ENCODE measurements around the gene TERT. TPM values are rescaled to one million over a fixed set of nuclear protein-coding genes. Genes with fewer than 3 reads are reported as not detected.

The TERT gene
- total and polyA plus RNA-seq, 2 donors (not counting 1 experiment from before 2014, with no cell fraction given): 0.24 to 0.39 TPM

DNA sequence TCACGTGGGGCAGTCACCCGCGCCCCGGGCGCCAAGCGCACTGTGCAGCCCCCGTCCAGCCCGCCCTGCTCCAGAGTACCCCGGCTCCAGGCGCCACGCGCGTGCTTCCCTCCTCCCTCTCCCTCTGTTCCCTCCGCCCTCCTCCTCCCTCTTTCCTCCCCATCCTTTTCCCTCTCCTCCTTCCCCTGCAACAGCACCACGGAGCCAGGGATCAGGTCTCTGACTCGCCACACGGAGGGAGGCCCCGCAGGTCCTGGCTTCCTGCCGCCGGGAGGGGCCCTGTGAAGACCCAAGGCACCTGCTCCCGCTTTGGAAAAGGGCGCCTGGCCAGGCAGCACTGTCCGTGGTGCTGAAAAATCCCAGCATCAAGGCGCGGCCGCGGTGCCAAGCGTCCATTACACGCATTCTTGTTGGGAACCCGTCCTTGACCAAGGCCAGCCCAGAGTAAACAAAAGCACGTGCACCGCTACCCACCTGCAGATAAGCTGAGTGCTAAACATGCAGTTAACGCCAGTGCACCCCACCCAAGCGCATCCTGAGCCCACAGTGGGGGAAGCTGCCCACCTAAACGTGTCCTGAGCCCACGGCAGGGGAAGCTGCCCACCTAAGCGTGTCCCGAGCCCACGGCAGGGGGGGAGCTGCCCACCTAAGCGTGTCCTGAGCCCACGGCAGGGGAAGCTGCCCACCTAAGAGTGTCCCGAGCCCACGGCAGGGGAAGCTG lies 48.0 kb downstream of the TERT start:
- Histone ChIP-seq H3K9ac (ENCODE audit: low read length) (no peak overlapping the region), H3K36me3 (replicated peaks in 1 of 2; ENCODE audit: control extremely low read depth in 1 of 2, control insufficient read depth in 1 of 2, extremely low read depth in 1 of 2, insufficient read depth in 2 of 2, low read length in 1 of 2) (no peaks in the 10 kb centered on the region), H4K20me1 (ENCODE audit: control insufficient read depth, insufficient read depth, low read length, poor library complexity, severe bottlenecking) (no peaks in the 10 kb centered on the region), H3K9me3 (ENCODE audit: control extremely low read depth in 1 of 3, control insufficient read depth in 2 of 3, insufficient read depth in 1 of 3, low read length in 2 of 3) (no peaks in the 10 kb centered on the region), H3K4me1 (ENCODE audit: control insufficient read depth in 2 of 2, insufficient read depth in 2 of 2, low read length in 2 of 2) (no peaks in the 10 kb centered on the region), H2AFZ (ENCODE audit: insufficient read depth, low read depth, low read length, poor library complexity, severe bottlenecking) (no peak overlapping the region), H3K27me3 (replicated peaks in 1 of 4; ENCODE audit: control extremely low read depth in 1 of 4, control insufficient read depth in 3 of 4, insufficient read depth in 4 of 4, low read length in 3 of 4) (peaks cover 0 to 20% (median 3%) of the 10 kb centered on the region in 4 experiments), H3K4me3 (ENCODE audit: control extremely low read depth in 1 of 5, extremely low read depth in 1 of 5, insufficient read depth in 1 of 5, low read depth in 2 of 5, low read length in 4 of 5) (no peak overlapping the region), H3K79me2 (ENCODE audit: control insufficient read depth, insufficient read depth, low read length) (no peaks in the 10 kb centered on the region), H3K4me2 (replicated peaks; ENCODE audit: low read depth, low read length, poor library complexity, severe bottlenecking) (no peak overlapping the region), H3K27ac (ENCODE audit: low read length in 2 of 2) (no peak overlapping the region)
- Mint-ChIP-seq H3K27ac (no peak overlapping the region), H3K9me3 (ENCODE audit: insufficient read depth) (no peaks in the 10 kb centered on the region), H3K4me1 (no peaks in the 10 kb centered on the region), H3K27me3 (peaks cover 4% of the 10 kb centered on the region), H3K4me3 (no peak overlapping the region)
- intact Hi-C loops (cut with micrococcal nuclease): no loop called here
- WGBS (ENCODE audit: insufficient coverage): 17% methylated on average over 43 of the region's 43 CpGs
- DNase-seq (no peak), ATAC-seq (ENCODE audit: low read depth) (no peak)
- POLR2A ChIA-PET: no interaction called here
- CTCF ChIA-PET: no interaction called here
- TF ChIP-seq, protein P1, sequence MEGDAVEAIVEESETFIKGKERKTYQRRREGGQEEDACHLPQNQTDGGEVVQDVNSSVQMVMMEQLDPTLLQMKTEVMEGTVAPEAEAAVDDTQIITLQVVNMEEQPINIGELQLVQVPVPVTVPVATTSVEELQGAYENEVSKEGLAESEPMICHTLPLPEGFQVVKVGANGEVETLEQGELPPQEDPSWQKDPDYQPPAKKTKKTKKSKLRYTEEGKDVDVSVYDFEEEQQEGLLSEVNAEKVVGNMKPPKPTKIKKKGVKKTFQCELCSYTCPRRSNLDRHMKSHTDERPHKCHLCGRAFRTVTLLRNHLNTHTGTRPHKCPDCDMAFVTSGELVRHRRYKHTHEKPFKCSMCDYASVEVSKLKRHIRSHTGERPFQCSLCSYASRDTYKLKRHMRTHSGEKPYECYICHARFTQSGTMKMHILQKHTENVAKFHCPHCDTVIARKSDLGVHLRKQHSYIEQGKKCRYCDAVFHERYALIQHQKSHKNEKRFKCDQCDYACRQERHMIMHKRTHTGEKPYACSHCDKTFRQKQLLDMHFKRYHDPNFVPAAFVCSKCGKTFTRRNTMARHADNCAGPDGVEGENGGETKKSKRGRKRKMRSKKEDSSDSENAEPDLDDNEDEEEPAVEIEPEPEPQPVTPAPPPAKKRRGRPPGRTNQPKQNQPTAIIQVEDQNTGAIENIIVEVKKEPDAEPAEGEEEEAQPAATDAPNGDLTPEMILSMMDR (IDR thresholded peaks at IDR 0.05): no peak

- TF ChIP-seq, protein P1 (IDR thresholded peaks at IDR 0.05): no peak
- TF ChIP-seq EZH2 (IDR thresholded peaks at IDR 0.05; ENCODE audit: borderline replicate concordance, insufficient read depth, low read depth, low read length, poor library complexity, severe bottlenecking): no peak
- Mint-ChIP-seq H3K4me3 (no peak overlapping the region), H3K27me3 (peaks cover 4% of the 10 kb centered on the region), H3K9me3 (ENCODE audit: insufficient read depth) (no peaks in the 10 kb centered on the region), H3K27ac (no peak overlapping the region), H3K4me1 (no peaks in the 10 kb centered on the region)
- Histone ChIP-seq H3K9ac (ENCODE audit: low read length) (no peak overlapping the region), H2AFZ (ENCODE audit: insufficient read depth, low read depth, low read length, poor library complexity, severe bottlenecking) (no peak overlapping the region), H4K20me1 (ENCODE audit: control insufficient read depth, insufficient read depth, low read length, poor library complexity, severe bottlenecking) (no peaks in the 10 kb centered on the region), H3K4me2 (replicated peaks; ENCODE audit: low read depth, low read length, poor library complexity, severe bottlenecking) (no peak overlapping the region), H3K9me3 (ENCODE audit: control extremely low read depth in 1 of 3, control insufficient read depth in 2 of 3, insufficient read depth in 1 of 3, low read length in 2 of 3) (no peaks in the 10 kb centered on the region), H3K4me3 (ENCODE audit: control extremely low read depth in 1 of 5, extremely low read depth in 1 of 5, insufficient read depth in 1 of 5, low read depth in 2 of 5, low read length in 4 of 5) (no peak overlapping the region), H3K79me2 (ENCODE audit: control insufficient read depth, insufficient read depth, low read length) (no peaks in the 10 kb centered on the region), H3K27ac (ENCODE audit: low read length in 2 of 2) (no peak overlapping the region), H3K27me3 (replicated peaks in 1 of 4; ENCODE audit: control extremely low read depth in 1 of 4, control insufficient read depth in 3 of 4, insufficient read depth in 4 of 4, low read length in 3 of 4) (peaks cover 0 to 20% (median 3%) of the 10 kb centered on the region in 4 experiments), H3K4me1 (ENCODE audit: control insufficient read depth in 2 of 2, insufficient read depth in 2 of 2, low read length in 2 of 2) (no peaks in the 10 kb centered on the region), H3K36me3 (replicated peaks in 1 of 2; ENCODE audit: control extremely low read depth in 1 of 2, control insufficient read depth in 1 of 2, extremely low read depth in 1 of 2, insufficient read depth in 2 of 2, low read length in 1 of 2) (no peaks in the 10 kb centered on the region)
- POLR2A ChIA-PET: no interaction called here
- intact Hi-C loops (cut with micrococcal nuclease): no loop called here
- CTCF ChIA-PET: no interaction called here
- DNase-seq: no peak
- ATAC-seq (ENCODE audit: low read depth): no peak
- 21% methylated on average over 58 of the region's 58 CpGs for WGBS (ENCODE audit: insufficient coverage)
Measured at GRCh38 chr5:1245905-1246576, 48.8 kb downstream of the TERT start.
